H1 (cell line): ENCODE results near the gene LIG1. TPM values are rescaled to one million over a fixed set of nuclear protein-coding genes. Genes with fewer than 3 reads are reported as not detected.

Experiments
- ATF2 ChIP-seq: IDR thresholded peaks from 2 replicates; pipeline ENCODE4 v1.6.1; 2012; ENCODE audit warnings: low read length, inconsistent platforms
- polyA plus RNA-seq, 7 experiments: library from polyadenylated mRNA; depleted of rRNA in 3 of 7; stranded (reverse) in 5 of 7; unstranded in 2 of 7; fragments of >200 nt in 5 of 7; fragments of 200-250 nt in 2 of 7; gene quantifications; 1 replicate in 5 of 7; 2 replicates in 1 of 7; 4 replicates in 1 of 7; pipeline versions ENCODE4 v1.2.1 to v1.2.3, GENCODE V29; 2011 to 2013; ENCODE audit warnings: missing spikeins in 2 of 7, mixed read lengths in 2 of 7
- total RNA-seq: library from RNA; stranded (reverse); fragmentation: NEBNext Ultra II Directional; extraction: Animal tissue kit (Norgen Biotek cat#: 25700); gene quantifications from 2 replicates; pipeline ENCODE4 v1.2.1, GENCODE V29; 2021

LIG1 gene
- total and polyA plus RNA-seq, 2 of the 8 experiments (the other 6 are each of a cell fraction or from before 2014, with no cell fraction given) = 67.6 to 113 TPM

GRCh38 chr19:48186541-48186991 lies 16.4 kb upstream of the LIG1 start (continued):
- no peak for TF ChIP-seq ATF2
